Mesenchymal stem cell (in vitro differentiated cells and primary cell): ENCODE measurements around the gene LSR.
"Not testable (repeated sequence)": the region's sequence is repeated elsewhere in the genome, so short reads cannot be mapped to it uniquely, and the experiment has no call there.

Experiments
- DNase-seq: peaks from one replicate; pipeline ENCODE4 v3.0.0-alpha.2; 2013
- H2AFZ ChIP-seq: one replicate; pipeline ENCODE4 v1.6.1; 2013; ENCODE audit warnings: low read depth, mild to moderate bottlenecking, control low read depth, inconsistent platforms, low read length, moderate library complexity
- H2AK5ac ChIP-seq: 2 replicates; pipeline ENCODE4 v1.6.1; 2013; ENCODE audit warnings: low read length, moderate library complexity, mild to moderate bottlenecking, inconsistent platforms; ENCODE audit not compliant: severe bottlenecking
- H2BK120ac ChIP-seq: one replicate; pipeline ENCODE4 v1.6.1; 2013; ENCODE audit warnings: low read depth, mild to moderate bottlenecking, inconsistent platforms, low read length, moderate library complexity
- H2BK12ac ChIP-seq, 2 experiments: one replicate each; pipeline ENCODE4 v1.6.1; 2013; ENCODE audit warnings: inconsistent platforms in 2 of 2, low read length in 2 of 2, mild to moderate bottlenecking in 2 of 2, moderate library complexity in 2 of 2, control low read depth in 1 of 2
- H2BK15ac ChIP-seq: one replicate; pipeline ENCODE4 v1.6.1; 2013; ENCODE audit warnings: mild to moderate bottlenecking, low read depth, inconsistent platforms; ENCODE audit not compliant: poor library complexity, severe bottlenecking
- H2BK5ac ChIP-seq: 2 replicates; pipeline ENCODE4 v1.6.1; 2013; ENCODE audit warnings: low read depth, mild to moderate bottlenecking, low read length, control low read depth, inconsistent platforms; ENCODE audit not compliant: poor library complexity, severe bottlenecking
- H3K14ac ChIP-seq, 2 experiments: one replicate each; pipeline ENCODE4 v1.6.1; 2013; ENCODE audit warnings: inconsistent platforms in 2 of 2, low read length in 2 of 2, control low read depth in 1 of 2, mild to moderate bottlenecking in 1 of 2, moderate library complexity in 1 of 2
- H3K18ac ChIP-seq, 2 experiments: one replicate each; pipeline ENCODE4 v1.6.1; 2013; ENCODE audit warnings: inconsistent platforms in 2 of 2, low read length in 2 of 2, control low read depth in 1 of 2, low read depth in 1 of 2, mild to moderate bottlenecking in 1 of 2
- H3K23ac ChIP-seq, 2 experiments: one replicate each; pipeline ENCODE4 v1.6.1; 2013; ENCODE audit warnings: inconsistent platforms in 2 of 2, low read length in 2 of 2, mild to moderate bottlenecking in 2 of 2, moderate library complexity in 2 of 2, control low read depth in 1 of 2
- H3K27ac ChIP-seq: 2 replicates; pipeline ENCODE4 v1.5.1; 2013; ENCODE audit warnings: mild to moderate bottlenecking, moderate library complexity, low read length, control low read depth, inconsistent platforms; ENCODE audit not compliant: poor library complexity, severe bottlenecking
- H3K27me3 ChIP-seq, 2 experiments: 2 replicates each; pipeline versions ENCODE4 v1.6.1 to v1.7.0; 2013; ENCODE audit warnings: low read length in 2 of 2, mild to moderate bottlenecking in 2 of 2, moderate library complexity in 2 of 2, control low read depth in 1 of 2, inconsistent platforms in 1 of 2; ENCODE audit not compliant: control insufficient read depth in 1 of 2, insufficient read depth in 1 of 2
- H3K36me3 ChIP-seq, 2 experiments: 2 replicates each; pipeline versions ENCODE4 v1.6.1 to v1.7.0; 2013; ENCODE audit warnings: low read length in 2 of 2, control low read depth in 1 of 2, inconsistent platforms in 1 of 2, low read depth in 1 of 2, mild to moderate bottlenecking in 1 of 2; ENCODE audit not compliant: insufficient read depth in 2 of 2, control insufficient read depth in 1 of 2
- H3K4ac ChIP-seq, 2 experiments: one replicate each; pipeline ENCODE4 v1.6.1; 2013; ENCODE audit warnings: inconsistent platforms in 2 of 2, low read length in 2 of 2, mild to moderate bottlenecking in 2 of 2, moderate library complexity in 2 of 2, control low read depth in 1 of 2, low read depth in 1 of 2
- H3K4me1 ChIP-seq: 2 replicates; pipeline ENCODE4 v1.6.1; 2013; ENCODE audit warnings: low read depth, low read length, control low read depth; ENCODE audit not compliant: control insufficient read depth, insufficient read depth
- H3K4me2 ChIP-seq: 2 replicates; pipeline ENCODE4 v1.6.1; 2013; ENCODE audit warnings: low read length, mild to moderate bottlenecking, inconsistent platforms; ENCODE audit not compliant: poor library complexity, severe bottlenecking
- H3K4me3 ChIP-seq, 2 experiments: 2 replicates each; pipeline versions ENCODE4 v1.5.1 to v1.7.0; 2013; ENCODE audit warnings: low read length in 2 of 2, mild to moderate bottlenecking in 2 of 2, control low read depth in 1 of 2, low read depth in 1 of 2; ENCODE audit not compliant: insufficient read depth in 1 of 2
- H3K79me1 ChIP-seq: replicated peaks from 2 replicates; pipeline ENCODE4 v1.6.1; 2013; ENCODE audit warnings: mild to moderate bottlenecking, control low read depth, low read length, inconsistent platforms; ENCODE audit not compliant: poor library complexity, severe bottlenecking
- H3K9ac ChIP-seq: 2 replicates; pipeline ENCODE4 v1.7.0; 2013; ENCODE audit warnings: mild to moderate bottlenecking, low read length, moderate library complexity
- H3K9me3 ChIP-seq: 2 replicates; pipeline ENCODE4 v1.7.0; 2013; ENCODE audit warnings: mild to moderate bottlenecking, low read length; ENCODE audit not compliant: control insufficient read depth
- H4K8ac ChIP-seq: one replicate; pipeline ENCODE4 v1.6.1; 2013; ENCODE audit warnings: inconsistent platforms, mild to moderate bottlenecking, low read length, moderate library complexity
- H4K91ac ChIP-seq: one replicate; pipeline ENCODE4 v1.6.1; 2013; ENCODE audit warnings: mild to moderate bottlenecking, low read length, inconsistent platforms
- WGBS: methylation state at CpG from one replicate; pipeline ENCODE4 v1.1.7; 2013; ENCODE audit warnings: mixed read lengths; 5-methylcytosine and 5-hydroxymethylcytosine counted together

The LSR gene

GRCh38 chr19:35220973-35221590 lies 27.7 kb upstream of the LSR start:
- not testable (repeated sequence) for H3K14ac ChIP-seq, H3K4me3 ChIP-seq, H2AFZ ChIP-seq, H3K18ac ChIP-seq, H3K4me2 ChIP-seq, DNase-seq, H2BK5ac ChIP-seq, H2BK12ac ChIP-seq, H3K9ac ChIP-seq, H2BK120ac ChIP-seq, H4K8ac ChIP-seq, H3K4ac ChIP-seq, H3K23ac ChIP-seq, H3K36me3 ChIP-seq, H3K4me1 ChIP-seq, H3K27ac ChIP-seq, H2AK5ac ChIP-seq, H2BK15ac ChIP-seq, H4K91ac ChIP-seq, H3K79me1 ChIP-seq
- Histone ChIP-seq H3K9me3 (peaks cover 27% of the 10 kb centered on the region), H3K27me3 (peaks cover 8 to 16% of the 10 kb centered on the region in 2 experiments)
- WGBS, result 62% methylated on average over 3 of the region's 4 CpGs

DNA sequence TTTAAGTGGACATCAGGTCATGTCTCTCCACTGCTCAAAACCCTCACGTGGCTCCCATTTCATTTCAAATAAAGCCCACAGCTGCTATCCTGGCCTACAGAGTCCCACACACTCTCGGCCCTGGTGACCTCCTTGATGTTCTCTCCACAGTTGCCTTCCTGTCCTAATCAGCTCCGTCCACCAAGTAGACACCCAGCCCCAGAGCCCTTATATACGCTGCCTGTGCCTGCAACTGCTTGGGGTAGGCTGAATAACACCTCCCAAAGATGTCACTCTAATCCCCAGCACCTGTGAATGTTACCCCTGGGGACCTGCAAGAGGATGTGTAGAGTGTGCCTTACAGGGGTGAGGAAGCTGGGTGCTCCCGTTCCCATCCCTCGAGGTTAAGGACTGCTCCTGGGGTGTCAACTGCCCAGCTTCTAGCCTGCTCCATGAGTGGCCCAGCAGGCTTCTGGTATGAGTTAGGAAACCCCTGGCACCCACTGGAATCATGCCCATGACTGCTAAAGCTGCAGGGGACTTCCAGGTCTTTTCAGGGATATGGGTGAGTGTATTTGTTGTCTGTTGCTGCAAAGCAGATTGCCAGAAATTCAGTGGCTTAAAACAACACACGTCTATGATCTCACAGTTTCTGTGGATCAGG lies 26.3 kb upstream of the LSR start:
- Histone ChIP-seq H4K8ac (no peak overlapping the region), H3K4me1 (no peaks in the 10 kb centered on the region)
- no peak for DNase-seq

DNA sequence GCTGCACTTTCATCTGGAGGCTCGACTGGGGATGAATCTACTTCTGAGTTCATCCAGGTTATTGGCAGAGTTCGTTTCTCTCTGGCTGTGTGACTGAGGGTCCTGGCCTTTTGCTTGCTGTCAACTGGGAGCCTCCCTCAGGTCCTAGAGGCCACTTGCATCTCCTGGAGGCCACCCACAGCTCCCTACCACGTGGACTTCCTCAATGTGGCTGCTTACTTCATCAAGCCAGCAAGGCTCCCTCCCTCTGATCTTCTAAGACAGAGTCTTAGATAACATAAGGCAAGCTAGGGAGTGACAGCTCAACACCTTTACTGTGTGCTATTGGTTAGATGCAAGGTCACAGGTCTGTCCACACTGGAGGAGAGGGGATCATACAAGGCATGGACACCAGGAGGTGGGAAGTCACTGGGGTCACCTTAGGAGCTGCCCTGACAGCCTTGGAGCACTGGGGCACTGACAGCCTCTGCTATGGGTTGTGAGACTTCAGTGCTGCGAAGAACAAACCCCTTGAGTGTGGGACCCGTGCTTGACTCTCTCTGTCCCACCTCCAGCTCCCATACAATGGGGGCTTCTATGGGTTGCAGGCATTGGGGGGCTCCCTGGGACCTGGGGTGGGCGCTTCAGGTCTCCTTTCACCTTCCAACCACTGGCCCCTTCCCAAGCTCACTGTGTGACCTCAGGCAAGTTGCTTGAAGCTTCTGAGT lies 25.6 kb upstream of the LSR start:
- H3K18ac ChIP-seq, result no peak overlapping the region
- H3K27me3 ChIP-seq, result peaks cover 11 to 16% of the 10 kb centered on the region in 2 experiments
- no peak overlapping the region for H2BK120ac ChIP-seq
- H3K9me3 ChIP-seq, result peaks cover 19% of the 10 kb centered on the region
- H2AFZ ChIP-seq, result no peak overlapping the region
- no peak overlapping the region for H3K4ac ChIP-seq
- no peak overlapping the region for H3K9ac ChIP-seq
- H3K4me1 ChIP-seq, result no peaks in the 10 kb centered on the region
- H2BK15ac ChIP-seq, result no peak overlapping the region
- no peak overlapping the region for H3K23ac ChIP-seq
- H4K8ac ChIP-seq, result no peak overlapping the region
- H3K27ac ChIP-seq, result no peak overlapping the region
- DNase-seq, result no peak
- no peaks in the 10 kb centered on the region for H3K79me1 ChIP-seq
- H2AK5ac ChIP-seq, result no peak overlapping the region
- H3K36me3 ChIP-seq, result no peaks in the 10 kb centered on the region
- no peak overlapping the region for H3K14ac ChIP-seq
- H3K4me3 ChIP-seq, result no peak overlapping the region
- WGBS, result 43% methylated on average over 6 of the region's 6 CpGs
- H2BK12ac ChIP-seq, result no peak overlapping the region
- H4K91ac ChIP-seq, result no peak overlapping the region
- no peak overlapping the region for H2BK5ac ChIP-seq
- no peak overlapping the region for H3K4me2 ChIP-seq

More for the DNA sequence above, 26.3 kb upstream of the LSR start:
- Histone ChIP-seq H2BK120ac (no peak overlapping the region), H3K36me3 (no peaks in the 10 kb centered on the region), H3K9ac (no peak overlapping the region), H4K91ac (no peak overlapping the region), H3K27ac (no peak overlapping the region), H3K27me3 (peaks cover 11 to 16% of the 10 kb centered on the region in 2 experiments), H3K18ac (no peak overlapping the region), H3K4ac (no peak overlapping the region), H3K14ac (no peak overlapping the region), H2BK15ac (no peak overlapping the region), H3K4me3 (no peak overlapping the region), H2BK5ac (no peak overlapping the region), H2BK12ac (no peak overlapping the region), H3K23ac (no peak overlapping the region), H2AFZ (no peak overlapping the region), H2AK5ac (no peak overlapping the region), H3K4me2 (no peak overlapping the region), H3K79me1 (no peaks in the 10 kb centered on the region), H3K9me3 (peaks cover 19% of the 10 kb centered on the region)
- 69% methylated on average over 7 of the region's 7 CpGs for WGBS

- Histone ChIP-seq H3K79me1 (no peaks in the 10 kb centered on the region), H3K4me2 (no peak overlapping the region), H2BK5ac (no peak overlapping the region), H2BK120ac (no peak overlapping the region), H2AK5ac (no peak overlapping the region), H3K23ac (no peak overlapping the region), H2BK12ac (no peak overlapping the region), H3K36me3 (no peaks in the 10 kb centered on the region), H4K91ac (no peak overlapping the region), H3K9ac (no peak overlapping the region), H3K14ac (no peak overlapping the region), H2BK15ac (no peak overlapping the region), H3K4me3 (no peak overlapping the region), H3K4me1 (no peaks in the 10 kb centered on the region), H3K4ac (no peak overlapping the region), H2AFZ (no peak overlapping the region), H3K27me3 (peaks cover 11 to 21% of the 10 kb centered on the region in 2 experiments), H3K18ac (no peak overlapping the region), H4K8ac (no peak overlapping the region), H3K9me3 (peaks cover 17% of the 10 kb centered on the region), H3K27ac (no peak overlapping the region)
- WGBS, result 85% methylated on average over 4 of the region's 4 CpGs
- DNase-seq, result no peak
Measured at GRCh38 chr19:35223862-35224505, 24.8 kb upstream of the LSR start.
